Activated T-cell treated with anti-CD3 and anti-CD28 coated beads, Interleukin-2, amount 50 U/mL, for 1 hour (primary cell): ENCODE results near the gene SH3RF3.

ENCODE experiments used
- DNase-seq: peaks from one replicate; pipeline ENCODE4 v3.0.0-alpha.2; 2020

Gene SH3RF3

GRCh38 chr2:109205447-109205846 lies 76.4 kb downstream of the SH3RF3 start:
- DNase-seq, result no peak

GRCh38 chr2:109206569-109207146 lies 77.7 kb downstream of the SH3RF3 start:
- DNase-seq, result no peak

- DNase-seq, result no peak
Measured at GRCh38 chr2:109207176-109207575, 78.2 kb downstream of the SH3RF3 start.

- no peak for DNase-seq
Measured at GRCh38 chr2:109208071-109208950, 79.3 kb downstream of the SH3RF3 start.

- DNase-seq, result no peak
Measured at GRCh38 chr2:109208951-109209335, 79.9 kb downstream of the SH3RF3 start.

GRCh38 chr2:109209412-109209811 lies 80.4 kb downstream of the SH3RF3 start:
- DNase-seq, result no peak

GRCh38 chr2:109209941-109210340 lies 80.9 kb downstream of the SH3RF3 start:
- DNase-seq, result no peak

GRCh38 chr2:109210431-109211200 lies 81.6 kb downstream of the SH3RF3 start:
- no peak for DNase-seq

- no peak for DNase-seq
Measured at GRCh38 chr2:109211315-109211714, 82.3 kb downstream of the SH3RF3 start.

- DNase-seq, result no peak
Measured at GRCh38 chr2:109212836-109213563, 84.0 kb downstream of the SH3RF3 start.

GRCh38 chr2:109213646-109214433 lies 84.8 kb downstream of the SH3RF3 start:
- peak; percentile 66 for DNase-seq

GRCh38 chr2:109214651-109215371 lies 85.8 kb downstream of the SH3RF3 start:
- no peak for DNase-seq

- DNase-seq, result no peak
Measured at GRCh38 chr2:109215866-109216265, 86.9 kb downstream of the SH3RF3 start.

GRCh38 chr2:109216332-109216731 lies 87.3 kb downstream of the SH3RF3 start:
- no peak for DNase-seq

GRCh38 chr2:109217362-109218086 lies 88.5 kb downstream of the SH3RF3 start:
- no peak for DNase-seq

GRCh38 chr2:109218087-109218791 lies 89.2 kb downstream of the SH3RF3 start:
- peak; percentile 10 for DNase-seq

- no peak for DNase-seq
Measured at GRCh38 chr2:109218792-109219126, 89.8 kb downstream of the SH3RF3 start.

GRCh38 chr2:109220860-109221259 lies 91.9 kb downstream of the SH3RF3 start:
- no peak for DNase-seq

- peak; percentile 4 for DNase-seq
Measured at GRCh38 chr2:109221316-109221715, 92.3 kb downstream of the SH3RF3 start.

GRCh38 chr2:109222422-109222821 lies 93.4 kb downstream of the SH3RF3 start:
- DNase-seq, result no peak
